Mucosa of rectum (tissue), 2 donors: ENCODE measurements around the gene HDHD5.

Experiments
- H3K27ac ChIP-seq, 2 donors: one replicate each; pipeline ENCODE4 v1.7.0; 2013; ENCODE audit warnings: inconsistent platforms in 2 of 2, low read depth in 2 of 2, low read length in 2 of 2
- H3K27me3 ChIP-seq, 2 donors: one replicate each; pipeline ENCODE4 v1.7.0; 2013; ENCODE audit warnings: low read length in 2 of 2; ENCODE audit not compliant: control insufficient read depth in 2 of 2, insufficient read depth in 2 of 2
- H3K36me3 ChIP-seq, 2 donors: one replicate each; pipeline ENCODE4 v1.7.0; 2013; ENCODE audit warnings: low read length in 2 of 2; ENCODE audit not compliant: control insufficient read depth in 2 of 2, insufficient read depth in 2 of 2
- H3K4me1 ChIP-seq, 2 donors: one replicate each; pipeline ENCODE4 v1.7.0; 2013; ENCODE audit warnings: low read length in 2 of 2, mild to moderate bottlenecking in 1 of 2; ENCODE audit not compliant: control insufficient read depth in 2 of 2, insufficient read depth in 2 of 2
- H3K4me3 ChIP-seq, 2 donors: one replicate each; pipeline ENCODE4 v1.7.0; 2013; ENCODE audit warnings: low read length in 2 of 2
- H3K9ac ChIP-seq, 2 donors: one replicate each; pipeline ENCODE4 v1.7.0; 2013; ENCODE audit warnings: low read length in 2 of 2, low read depth in 1 of 2, mild to moderate bottlenecking in 1 of 2
- H3K9me3 ChIP-seq, 2 donors: one replicate each; pipeline ENCODE4 v1.7.0; 2013; ENCODE audit warnings: low read length in 2 of 2; ENCODE audit not compliant: control insufficient read depth in 2 of 2
- donor health status: healthy.
- donor health status: Normal muscosa, but diverticular disease.

HDHD5 gene

GRCh38 chr22:17115236-17115635 lies 43.8 kb downstream of the HDHD5 start:
- H3K27me3 ChIP-seq, result peaks cover 0 to 3% of the 10 kb centered on the region in 2 donors
- H3K9me3 ChIP-seq, result no peaks in the 10 kb centered on the region
- H3K4me3 ChIP-seq, result no peak overlapping the region
- H3K4me1 ChIP-seq, result peaks cover 3 to 5% of the 10 kb centered on the region in 2 donors
- no peak overlapping the region for H3K27ac ChIP-seq
- no peak overlapping the region for H3K9ac ChIP-seq
- H3K36me3 ChIP-seq, result no peaks in the 10 kb centered on the region

GRCh38 chr22:17114898-17115235 lies 44.2 kb downstream of the HDHD5 start:
- Histone ChIP-seq H3K4me3 (no peak overlapping the region), H3K27ac (no peak overlapping the region), H3K36me3 (no peaks in the 10 kb centered on the region), H3K9ac (no peak overlapping the region), H3K4me1 (peaks cover 3 to 5% of the 10 kb centered on the region in 2 donors), H3K27me3 (peaks cover 0 to 2% of the 10 kb centered on the region in 2 donors), H3K9me3 (no peaks in the 10 kb centered on the region)

- Histone ChIP-seq H3K27me3 (no peaks in the 10 kb centered on the region), H3K4me3 (no peak overlapping the region), H3K27ac (no peak overlapping the region), H3K4me1 (peaks cover 3 to 5% of the 10 kb centered on the region in 2 donors), H3K9me3 (no peaks in the 10 kb centered on the region), H3K36me3 (peaks cover 4% of the 10 kb centered on the region in 2 donors), H3K9ac (no peak overlapping the region)
Measured at GRCh38 chr22:17114173-17114897, 44.7 kb downstream of the HDHD5 start.

- Histone ChIP-seq H3K27ac (no peak overlapping the region), H3K36me3 (peaks cover 7 to 11% of the 10 kb centered on the region in 2 donors), H3K4me1 (peaks cover 3 to 5% of the 10 kb centered on the region in 2 donors), H3K9me3 (no peaks in the 10 kb centered on the region), H3K4me3 (no peak overlapping the region), H3K27me3 (no peaks in the 10 kb centered on the region), H3K9ac (no peak overlapping the region)
Measured at GRCh38 chr22:17113600-17113999, 45.5 kb downstream of the HDHD5 start.

- no peaks in the 10 kb centered on the region for H3K27me3 ChIP-seq
- peaks cover 14 to 17% of the 10 kb centered on the region in 2 donors for H3K36me3 ChIP-seq
- H3K4me3 ChIP-seq, result no peak overlapping the region
- H3K27ac ChIP-seq, result no peak overlapping the region
- no peak overlapping the region for H3K9ac ChIP-seq
- H3K4me1 ChIP-seq, result peaks cover 0 to 3% of the 10 kb centered on the region in 2 donors
- H3K9me3 ChIP-seq, result no peaks in the 10 kb centered on the region
Measured at GRCh38 chr22:17112491-17113042, 46.5 kb downstream of the HDHD5 start.

- Histone ChIP-seq H3K36me3 (peaks cover 24 to 29% of the 10 kb centered on the region in 2 donors), H3K9ac (no peak overlapping the region), H3K9me3 (no peaks in the 10 kb centered on the region), H3K4me1 (no peaks in the 10 kb centered on the region), H3K4me3 (no peak overlapping the region), H3K27me3 (no peaks in the 10 kb centered on the region), H3K27ac (no peak overlapping the region)
Measured at GRCh38 chr22:17110791-17111550, 48.1 kb downstream of the HDHD5 start.

GRCh38 chr22:17109976-17110375 lies 49.1 kb downstream of the HDHD5 start:
- no peaks in the 10 kb centered on the region for H3K9me3 ChIP-seq
- H3K27me3 ChIP-seq, result no peaks in the 10 kb centered on the region
- peaks cover 0 to 3% of the 10 kb centered on the region in 2 donors for H3K4me1 ChIP-seq
- H3K9ac ChIP-seq, result no peak overlapping the region
- no peak overlapping the region for H3K4me3 ChIP-seq
- H3K27ac ChIP-seq, result no peak overlapping the region
- H3K36me3 ChIP-seq, result peaks cover 29 to 38% of the 10 kb centered on the region in 2 donors

GRCh38 chr22:17109113-17109865 lies 49.8 kb downstream of the HDHD5 start:
- no peak overlapping the region for H3K4me3 ChIP-seq
- H3K27ac ChIP-seq, result no peak overlapping the region
- no peak overlapping the region for H3K9ac ChIP-seq
- H3K27me3 ChIP-seq, result no peaks in the 10 kb centered on the region
- no peaks in the 10 kb centered on the region for H3K9me3 ChIP-seq
- H3K36me3 ChIP-seq, result peaks cover 35 to 44% of the 10 kb centered on the region in 2 donors
- H3K4me1 ChIP-seq, result peaks cover 0 to 3% of the 10 kb centered on the region in 2 donors

- Histone ChIP-seq H3K4me1 (peaks cover 0 to 3% of the 10 kb centered on the region in 2 donors), H3K9me3 (no peaks in the 10 kb centered on the region), H3K4me3 (no peak overlapping the region), H3K36me3 (peaks cover 37 to 46% of the 10 kb centered on the region in 2 donors), H3K27me3 (no peaks in the 10 kb centered on the region), H3K9ac (no peak overlapping the region), H3K27ac (no peak overlapping the region)
Measured at GRCh38 chr22:17108256-17109112, 50.6 kb downstream of the HDHD5 start.
